Mammary epithelial cell (primary cell): ENCODE data around the gene OTUD7B.

Source experiments
- CTCF ChIP-seq, 2 donors: IDR thresholded peaks in 1 of 2; conservative IDR thresholded peaks in 1 of 2; 2 replicates each; pipeline ENCODE4 v1.5.1; 2011 to 2012; ENCODE audit warnings: inconsistent platforms in 2 of 2, low read length in 2 of 2, mild to moderate bottlenecking in 2 of 2, control low read depth in 1 of 2, low read depth in 1 of 2; ENCODE audit not compliant: insufficient read depth in 1 of 2; ENCODE audit errors: extremely low read depth in 1 of 2
- EZH2 ChIP-seq: IDR thresholded peaks from 2 replicates; pipeline ENCODE4 v1.6.1; 2012; ENCODE audit warnings: low read length, inconsistent platforms, borderline replicate concordance

DNA sequence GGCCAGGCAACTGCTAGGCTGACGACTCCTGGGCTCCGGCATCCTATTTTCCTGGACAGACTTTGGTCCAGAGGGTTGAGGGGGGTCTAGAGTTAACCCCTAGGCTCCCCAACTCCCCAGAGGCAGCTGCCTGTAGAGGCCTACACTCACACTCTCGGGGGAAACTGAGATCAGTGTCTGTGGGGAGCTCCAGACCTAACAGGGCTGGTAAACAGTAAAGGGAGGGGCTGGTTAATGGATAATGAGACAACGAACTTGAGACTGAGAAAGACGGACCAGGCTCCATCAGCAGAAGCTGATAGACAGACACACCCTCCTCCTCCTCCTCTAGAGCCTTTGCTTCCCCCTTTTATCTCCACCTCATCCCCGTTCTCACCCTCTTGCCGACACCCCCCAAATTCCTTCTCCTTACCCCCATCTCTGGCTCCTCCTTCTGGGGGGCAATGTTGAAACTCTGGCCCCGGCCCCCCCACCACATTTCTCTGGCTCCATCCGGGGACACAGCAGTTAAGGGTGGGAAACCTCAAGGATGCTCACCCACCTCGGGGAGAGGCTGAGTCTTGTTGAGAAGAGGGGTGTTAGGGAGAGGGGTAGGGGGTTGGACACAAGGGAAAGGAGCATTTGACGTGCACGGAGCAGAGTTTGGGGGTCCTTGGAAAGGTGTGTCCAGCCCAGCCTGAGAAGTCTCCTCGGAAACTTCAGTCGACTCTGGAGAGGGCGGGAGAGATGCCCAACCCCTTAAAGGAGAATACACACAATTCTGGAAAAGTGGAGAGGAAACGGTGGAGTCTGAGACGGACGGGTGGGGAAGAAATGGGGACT, 74.1 kb downstream of the OTUD7B start, which contains the start of gene MTMR11:
- TF ChIP-seq CTCF (conservative IDR thresholded peaks at IDR 0.05 in 1 of 2, IDR thresholded peaks at IDR 0.05 in 1 of 2; ENCODE audit: extremely low read depth in 1 of 2, insufficient read depth in 1 of 2, low read depth in 1 of 2, low read length in 2 of 2) (no peak), EZH2 (no peak)
